GM19397 (cell line): Measurements from ENCODE around the gene HSPB9.
"Not testable (repeated sequence)": the region's sequence is repeated elsewhere in the genome, so short reads cannot be mapped to it uniquely, and the experiment has no call there.

Experiments
- ATAC-seq: cut with Tn5 transposase; IDR thresholded peaks from one replicate; pipeline ENCODE4 v1.9.1; 2021; ENCODE audit warnings: mild to moderate bottlenecking, moderate library complexity; ENCODE audit not compliant: unreplicated experiment

The HSPB9 gene

GRCh38 chr17:42140690-42141089, 18.1 kb downstream of the HSPB9 start:
- ATAC-seq, result not testable (repeated sequence)

- ATAC-seq, result no peak
These were observed 18.8 kb downstream of the HSPB9 start for GRCh38 chr17:42141382-42141781.

- ATAC-seq, result no peak
These were observed 19.8 kb downstream of the HSPB9 start for GRCh38 chr17:42142371-42142896.

- not testable (repeated sequence) for ATAC-seq
These were observed 20.5 kb downstream of the HSPB9 start for GRCh38 chr17:42143138-42143537.

- no peak for ATAC-seq
These were observed 24.5 kb downstream of the HSPB9 start for GRCh38 chr17:42146911-42147607.

GRCh38 chr17:42153919-42154742, 31.5 kb downstream of the HSPB9 start:
- no peak for ATAC-seq

GRCh38 chr17:42155614-42156045, 33.0 kb downstream of the HSPB9 start:
- ATAC-seq, result no peak

- no peak for ATAC-seq
These were observed 37.4 kb downstream of the HSPB9 start for GRCh38 chr17:42159796-42160530.

GRCh38 chr17:42160531-42160910, 37.9 kb downstream of the HSPB9 start:
- ATAC-seq, result no peak

GRCh38 chr17:42163113-42163512, 40.5 kb downstream of the HSPB9 start:
- ATAC-seq, result no peak

GRCh38 chr17:42163696-42164407, 41.2 kb downstream of the HSPB9 start:
- no peak for ATAC-seq

GRCh38 chr17:42165751-42166150, 43.1 kb downstream of the HSPB9 start:
- no peak for ATAC-seq

- no peak for ATAC-seq
These were observed 43.7 kb downstream of the HSPB9 start for GRCh38 chr17:42166196-42166763.

- no peak for ATAC-seq
These were observed 45.2 kb downstream of the HSPB9 start for GRCh38 chr17:42167807-42168206.

- no peak for ATAC-seq
These were observed 46.7 kb downstream of the HSPB9 start for GRCh38 chr17:42169351-42169750.

- no peak for ATAC-seq
These were observed 49.2 kb downstream of the HSPB9 start for GRCh38 chr17:42171831-42172230.
